ENCODE results near the gene ZZZ3.
"Not testable (repeated sequence)": the region's sequence is repeated elsewhere in the genome, so short reads cannot be mapped to it uniquely, and the experiment has no call there.

ZZZ3 gene

GRCh38 chr1:77704736-77705135, 22.3 kb upstream of the ZZZ3 start:
- H3K27ac ChIP-seq: no peak overlapping the region
- TF ChIP-seq CTCF (conservative IDR thresholded peaks at IDR 0.05): no peak

DNA sequence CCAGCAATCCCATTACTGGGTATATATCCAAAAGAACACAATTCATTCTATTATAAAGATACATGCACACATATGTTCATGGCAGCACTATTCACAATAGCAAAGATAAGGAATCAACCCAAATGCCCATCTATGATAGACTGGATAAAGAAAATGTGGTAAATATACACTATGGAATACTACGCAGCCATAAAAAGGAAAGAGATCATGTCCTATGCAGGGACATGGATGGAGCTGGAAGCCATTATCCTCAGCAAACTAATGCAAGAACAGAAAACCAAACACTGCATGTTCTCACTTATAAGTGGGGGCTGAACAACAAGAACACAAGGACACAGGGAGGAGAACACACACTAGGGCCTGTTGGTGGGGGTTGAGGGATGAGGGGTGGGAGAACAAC, 17.2 kb upstream of the ZZZ3 start:
- not testable (repeated sequence) for H3K27ac ChIP-seq

- TF ChIP-seq CTCF (conservative IDR thresholded peaks at IDR 0.05): no peak
- no peak overlapping the region for H3K27ac ChIP-seq
Observed at GRCh38 chr1:77697441-77697840, 15.0 kb upstream of the ZZZ3 start.

GRCh38 chr1:77688939-77689338, 6.5 kb upstream of the ZZZ3 start:
- no peak overlapping the region for H3K27ac ChIP-seq
- no peak for TF ChIP-seq CTCF (conservative IDR thresholded peaks at IDR 0.05)

- no peak overlapping the region for H3K27ac ChIP-seq
- no peak for TF ChIP-seq CTCF (conservative IDR thresholded peaks at IDR 0.05)
Observed at GRCh38 chr1:77687519-77687906, 5.1 kb upstream of the ZZZ3 start.

GRCh38 chr1:77686796-77687518, 4.5 kb upstream of the ZZZ3 start:
- TF ChIP-seq CTCF (conservative IDR thresholded peaks at IDR 0.05): no peak
- H3K27ac ChIP-seq: no peak overlapping the region

- H3K27ac ChIP-seq: peak overlapping the region; percentile 96
- peak; percentile 90 for TF ChIP-seq CTCF (conservative IDR thresholded peaks at IDR 0.05)
Observed at GRCh38 chr1:77683160-77684148, 996 bp upstream of the ZZZ3 start.

All from VCaP (cell line).